ENCODE data around the gene XRCC5.

The XRCC5 gene

GRCh38 chr2:216110620-216111019 lies 1.5 kb downstream of the XRCC5 start:
- WGBS (ENCODE audit: extremely low coverage, insufficient coverage, insufficient read length) = no CpG with 5 or more reads among the region's 1 CpG

GRCh38 chr2:216111122-216111521 lies 2.0 kb downstream of the XRCC5 start:
- Histone ChIP-seq H3K79me1 (ENCODE audit: low read length) (peaks cover 10% of the 10 kb centered on the region), H3K18ac (ENCODE audit: low read length) (no peak overlapping the region), H3K4me1 (ENCODE audit: control insufficient read depth in 1 of 2, insufficient read depth in 2 of 2, low read length in 2 of 2) (peaks cover 8 to 14% of the 10 kb centered on the region in 2 experiments), H3K79me2 (ENCODE audit: control insufficient read depth, insufficient read depth, low read length, poor library complexity) (peaks cover 7% of the 10 kb centered on the region), H4K8ac (ENCODE audit: low read depth, low read length) (no peak overlapping the region), H3K4ac (ENCODE audit: low read depth, low read length) (peak overlapping the region; percentile 18), H4K12ac (ENCODE audit: low read depth, low read length) (no peak overlapping the region), H2BK120ac (ENCODE audit: insufficient read depth, low read length, poor library complexity) (no peak overlapping the region), H3K14ac (ENCODE audit: low read length) (no peak overlapping the region), H3K4me3 (ENCODE audit: low read depth, low read length) (no peak overlapping the region), H2BK5ac (ENCODE audit: low read depth, low read length, poor library complexity) (no peak overlapping the region), H4K91ac (ENCODE audit: low read depth, low read length) (no peak overlapping the region), H3K4me2 (ENCODE audit: low read length) (no peak overlapping the region), H2BK12ac (ENCODE audit: low read length) (no peak overlapping the region), H3K36me3 (ENCODE audit: control insufficient read depth in 1 of 2, insufficient read depth in 2 of 2, low read length in 2 of 2) (peaks cover 7 to 21% of the 10 kb centered on the region in 2 experiments), H3K9ac (ENCODE audit: low read length) (no peak overlapping the region), H3K27me3 (ENCODE audit: insufficient read depth, low read length) (no peaks in the 10 kb centered on the region), H3K9me3 (ENCODE audit: insufficient read depth, low read depth, low read length) (no peaks in the 10 kb centered on the region), H3K27ac (ENCODE audit: low read depth, low read length) (no peak overlapping the region), H2AFZ (ENCODE audit: insufficient read depth, low read length, poor library complexity) (no peak overlapping the region), H2AK5ac (ENCODE audit: low read length) (no peak overlapping the region), H3K23ac (ENCODE audit: low read length) (no peak overlapping the region)
- no CpG with 5 or more reads among the region's 7 CpGs for WGBS (ENCODE audit: extremely low coverage, insufficient coverage, insufficient read length)
- no peak for DNase-seq

More at GRCh38 chr2:216110620-216111019, 1.5 kb downstream of the XRCC5 start:
- H3K27me3 ChIP-seq (ENCODE audit: insufficient read depth, low read length) = no peaks in the 10 kb centered on the region
- H2BK12ac ChIP-seq (ENCODE audit: low read length) = no peak overlapping the region
- no peak overlapping the region for H3K18ac ChIP-seq (ENCODE audit: low read length)
- H4K91ac ChIP-seq (ENCODE audit: low read depth, low read length) = no peak overlapping the region
- no peak overlapping the region for H3K4me3 ChIP-seq (ENCODE audit: low read depth, low read length)
- H3K4me2 ChIP-seq (ENCODE audit: low read length) = peak overlapping the region; percentile 89
- H3K4ac ChIP-seq (ENCODE audit: low read depth, low read length) = no peak overlapping the region
- no peak overlapping the region for H2AFZ ChIP-seq (ENCODE audit: insufficient read depth, low read length, poor library complexity)
- no peak overlapping the region for H4K8ac ChIP-seq (ENCODE audit: low read depth, low read length)
- no peak overlapping the region for H2AK5ac ChIP-seq (ENCODE audit: low read length)
- H3K23ac ChIP-seq (ENCODE audit: low read length) = no peak overlapping the region
- H2BK120ac ChIP-seq (ENCODE audit: insufficient read depth, low read length, poor library complexity) = no peak overlapping the region
- no peak overlapping the region for H3K14ac ChIP-seq (ENCODE audit: low read length)
- no peak overlapping the region for H3K9ac ChIP-seq (ENCODE audit: low read length)
- no peak for DNase-seq
- no peaks in the 10 kb centered on the region for H3K9me3 ChIP-seq (ENCODE audit: insufficient read depth, low read depth, low read length)
- peaks cover 10% of the 10 kb centered on the region for H3K79me1 ChIP-seq (ENCODE audit: low read length)
- no peak overlapping the region for H3K27ac ChIP-seq (ENCODE audit: low read depth, low read length)
- peaks cover 8 to 14% of the 10 kb centered on the region in 2 experiments for H3K4me1 ChIP-seq (ENCODE audit: control insufficient read depth in 1 of 2, insufficient read depth in 2 of 2, low read length in 2 of 2)
- H2BK5ac ChIP-seq (ENCODE audit: low read depth, low read length, poor library complexity) = no peak overlapping the region
- peaks cover 7% of the 10 kb centered on the region for H3K79me2 ChIP-seq (ENCODE audit: control insufficient read depth, insufficient read depth, low read length, poor library complexity)
- peaks cover 7 to 21% of the 10 kb centered on the region in 2 experiments for H3K36me3 ChIP-seq (ENCODE audit: control insufficient read depth in 1 of 2, insufficient read depth in 2 of 2, low read length in 2 of 2)
- H4K12ac ChIP-seq (ENCODE audit: low read depth, low read length) = no peak overlapping the region

- H3K4me3 ChIP-seq (ENCODE audit: low read depth, low read length) = no peak overlapping the region
- peaks cover 8 to 9% of the 10 kb centered on the region in 2 experiments for H3K4me1 ChIP-seq (ENCODE audit: control insufficient read depth in 1 of 2, insufficient read depth in 2 of 2, low read length in 2 of 2)
- H3K14ac ChIP-seq (ENCODE audit: low read length) = no peak overlapping the region
- peaks cover 7 to 31% of the 10 kb centered on the region in 2 experiments for H3K36me3 ChIP-seq (ENCODE audit: control insufficient read depth in 1 of 2, insufficient read depth in 2 of 2, low read length in 2 of 2)
- no peak overlapping the region for H3K23ac ChIP-seq (ENCODE audit: low read length)
- H2AK5ac ChIP-seq (ENCODE audit: low read length) = no peak overlapping the region
- no peak overlapping the region for H4K8ac ChIP-seq (ENCODE audit: low read depth, low read length)
- H4K12ac ChIP-seq (ENCODE audit: low read depth, low read length) = no peak overlapping the region
- H2BK12ac ChIP-seq (ENCODE audit: low read length) = no peak overlapping the region
- no CpG with 5 or more reads among the region's 4 CpGs for WGBS (ENCODE audit: extremely low coverage, insufficient coverage, insufficient read length)
- H3K9me3 ChIP-seq (ENCODE audit: insufficient read depth, low read depth, low read length) = no peaks in the 10 kb centered on the region
- no peak overlapping the region for H3K27ac ChIP-seq (ENCODE audit: low read depth, low read length)
- no peak overlapping the region for H4K91ac ChIP-seq (ENCODE audit: low read depth, low read length)
- H3K4me2 ChIP-seq (ENCODE audit: low read length) = no peak overlapping the region
- no peak overlapping the region for H2AFZ ChIP-seq (ENCODE audit: insufficient read depth, low read length, poor library complexity)
- no peak overlapping the region for H3K9ac ChIP-seq (ENCODE audit: low read length)
- DNase-seq = no peak
- H2BK120ac ChIP-seq (ENCODE audit: insufficient read depth, low read length, poor library complexity) = no peak overlapping the region
- no peak overlapping the region for H2BK5ac ChIP-seq (ENCODE audit: low read depth, low read length, poor library complexity)
- H3K18ac ChIP-seq (ENCODE audit: low read length) = no peak overlapping the region
- no peaks in the 10 kb centered on the region for H3K27me3 ChIP-seq (ENCODE audit: insufficient read depth, low read length)
- H3K79me2 ChIP-seq (ENCODE audit: control insufficient read depth, insufficient read depth, low read length, poor library complexity) = peaks cover 7% of the 10 kb centered on the region
- H3K79me1 ChIP-seq (ENCODE audit: low read length) = peaks cover 8% of the 10 kb centered on the region
- H3K4ac ChIP-seq (ENCODE audit: low read depth, low read length) = peak overlapping the region; percentile 17
Measured at GRCh38 chr2:216112926-216113325, 3.8 kb downstream of the XRCC5 start.

- Histone ChIP-seq H3K79me2 (ENCODE audit: control insufficient read depth, insufficient read depth, low read length, poor library complexity) (peaks cover 7% of the 10 kb centered on the region), H2BK12ac (ENCODE audit: low read length) (no peak overlapping the region), H3K79me1 (ENCODE audit: low read length) (peaks cover 8% of the 10 kb centered on the region), H3K27me3 (ENCODE audit: insufficient read depth, low read length) (no peaks in the 10 kb centered on the region), H3K4me2 (ENCODE audit: low read length) (no peak overlapping the region), H4K12ac (ENCODE audit: low read depth, low read length) (no peak overlapping the region), H2AK5ac (ENCODE audit: low read length) (no peak overlapping the region), H3K9ac (ENCODE audit: low read length) (no peak overlapping the region), H3K4me1 (ENCODE audit: control insufficient read depth in 1 of 2, insufficient read depth in 2 of 2, low read length in 2 of 2) (peaks cover 4 to 6% of the 10 kb centered on the region in 2 experiments), H2BK5ac (ENCODE audit: low read depth, low read length, poor library complexity) (no peak overlapping the region), H2BK120ac (ENCODE audit: insufficient read depth, low read length, poor library complexity) (no peak overlapping the region), H3K4ac (ENCODE audit: low read depth, low read length) (no peak overlapping the region), H3K27ac (ENCODE audit: low read depth, low read length) (no peak overlapping the region), H3K14ac (ENCODE audit: low read length) (no peak overlapping the region), H3K23ac (ENCODE audit: low read length) (no peak overlapping the region), H4K8ac (ENCODE audit: low read depth, low read length) (no peak overlapping the region), H3K9me3 (ENCODE audit: insufficient read depth, low read depth, low read length) (no peaks in the 10 kb centered on the region), H3K36me3 (ENCODE audit: control insufficient read depth in 1 of 2, insufficient read depth in 2 of 2, low read length in 2 of 2) (peaks cover 7 to 37% of the 10 kb centered on the region in 2 experiments), H3K18ac (ENCODE audit: low read length) (no peak overlapping the region), H3K4me3 (ENCODE audit: low read depth, low read length) (no peak overlapping the region), H4K91ac (ENCODE audit: low read depth, low read length) (no peak overlapping the region), H2AFZ (ENCODE audit: insufficient read depth, low read length, poor library complexity) (no peak overlapping the region)
- no peak for DNase-seq
- WGBS (ENCODE audit: extremely low coverage, insufficient coverage, insufficient read length) = no CpG with 5 or more reads among the region's 3 CpGs
Measured at GRCh38 chr2:216113572-216113971, 4.4 kb downstream of the XRCC5 start.
